ENCODE results near the gene GABRA4.

GABRA4 gene

GRCh38 chr4:46874811-46875210 lies 118.6 kb downstream of the GABRA4 start:
- no peak overlapping the region for H3K4me3 ChIP-seq (ENCODE audit: low read depth, low read length)
- TF ChIP-seq CTCF (IDR thresholded peaks at IDR 0.05; ENCODE audit: low read depth, low read length): no peak

GRCh38 chr4:46870411-46870810 lies 123.0 kb downstream of the GABRA4 start:
- TF ChIP-seq CTCF (IDR thresholded peaks at IDR 0.05; ENCODE audit: low read depth, low read length): no peak

More at GRCh38 chr4:46870411-46870810, 123.0 kb downstream of the GABRA4 start:
- H3K4me3 ChIP-seq (ENCODE audit: low read depth, low read length): no peak overlapping the region

Data from WI38 (cell line).